ENCODE measurements around the gene TRUB2.
A peak's percentile ranks its signal among the peaks of the same experiment; 100 is the strongest.

TRUB2 gene, protein sequence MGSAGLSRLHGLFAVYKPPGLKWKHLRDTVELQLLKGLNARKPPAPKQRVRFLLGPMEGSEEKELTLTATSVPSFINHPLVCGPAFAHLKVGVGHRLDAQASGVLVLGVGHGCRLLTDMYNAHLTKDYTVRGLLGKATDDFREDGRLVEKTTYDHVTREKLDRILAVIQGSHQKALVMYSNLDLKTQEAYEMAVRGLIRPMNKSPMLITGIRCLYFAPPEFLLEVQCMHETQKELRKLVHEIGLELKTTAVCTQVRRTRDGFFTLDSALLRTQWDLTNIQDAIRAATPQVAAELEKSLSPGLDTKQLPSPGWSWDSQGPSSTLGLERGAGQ

DNA sequence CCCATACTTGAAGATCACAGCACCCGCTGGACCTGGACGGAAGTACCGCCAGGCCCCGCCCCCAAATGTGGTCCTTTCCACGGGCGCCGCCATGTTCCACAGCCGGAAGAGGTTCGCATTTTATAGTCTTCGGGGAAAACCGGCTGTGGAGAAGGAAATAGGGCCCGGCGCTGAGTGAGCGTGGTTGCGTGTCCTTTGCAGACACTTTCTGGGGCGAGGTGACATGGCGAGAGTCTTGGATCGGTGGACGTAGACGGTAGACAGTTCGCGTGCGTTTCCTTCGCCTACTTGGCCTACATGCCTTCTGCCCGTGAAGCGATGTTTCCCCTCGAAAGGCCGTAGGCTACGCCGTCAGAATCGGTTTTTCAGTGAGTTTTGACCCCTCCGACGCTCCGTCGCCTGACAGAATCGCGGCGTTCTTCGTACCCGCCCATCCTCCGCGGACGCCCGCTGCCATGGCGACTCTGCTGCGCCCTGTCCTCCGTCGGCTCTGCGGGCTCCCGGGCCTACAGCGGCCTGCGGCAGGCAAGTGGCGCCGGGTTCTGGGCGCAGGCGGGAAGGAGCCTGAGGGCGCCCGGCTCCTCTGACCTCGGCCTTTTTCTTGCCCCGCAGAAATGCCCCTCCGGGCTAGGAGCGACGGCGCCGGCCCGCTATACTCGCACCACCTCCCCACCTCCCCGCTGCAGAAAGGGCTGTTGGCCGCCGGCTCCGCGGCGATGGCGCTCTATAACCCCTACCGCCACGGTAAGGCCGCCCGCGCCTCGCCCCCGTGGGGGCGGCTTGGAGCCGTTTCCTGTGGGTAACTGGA lies at the start of gene TRUB2, which contains the start of gene COQ4:
Gene TRUB2, minus strand, starts transcription at position 44 of the 808 bp plus-strand sequence. Its CDS starts 39 bp downstream, at position 5.
Gene COQ4, plus strand, starts transcription at position 436 of the 808 bp plus-strand sequence. Its CDS starts 20 bp downstream, at position 456.
- DNase-seq: peak; percentile 96

DNA sequence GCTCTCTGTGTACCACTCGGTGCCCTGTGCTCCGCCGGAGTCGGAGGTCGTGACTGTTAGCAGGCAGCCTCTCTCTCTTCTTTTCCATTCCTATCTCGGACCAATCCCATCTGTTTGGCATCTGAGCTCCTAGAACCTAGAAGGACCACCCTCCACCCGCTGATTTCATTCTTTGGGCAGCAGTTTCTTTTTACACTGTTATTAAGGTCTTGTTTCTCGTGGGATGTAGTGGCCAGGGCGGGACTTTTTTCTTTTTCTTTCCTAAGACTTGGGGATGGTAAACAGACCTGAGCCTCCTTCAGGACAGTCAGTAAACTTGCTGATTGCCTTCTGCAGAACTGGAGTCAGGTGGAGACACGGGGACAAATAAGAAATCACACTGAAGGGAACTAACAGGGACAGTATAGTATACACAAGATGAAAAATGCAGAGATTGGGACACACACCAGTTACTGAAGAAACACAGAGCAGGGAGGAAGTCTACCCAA lies 49.4 kb upstream of the TRUB2 start:
- DNase-seq: no peak

DNA sequence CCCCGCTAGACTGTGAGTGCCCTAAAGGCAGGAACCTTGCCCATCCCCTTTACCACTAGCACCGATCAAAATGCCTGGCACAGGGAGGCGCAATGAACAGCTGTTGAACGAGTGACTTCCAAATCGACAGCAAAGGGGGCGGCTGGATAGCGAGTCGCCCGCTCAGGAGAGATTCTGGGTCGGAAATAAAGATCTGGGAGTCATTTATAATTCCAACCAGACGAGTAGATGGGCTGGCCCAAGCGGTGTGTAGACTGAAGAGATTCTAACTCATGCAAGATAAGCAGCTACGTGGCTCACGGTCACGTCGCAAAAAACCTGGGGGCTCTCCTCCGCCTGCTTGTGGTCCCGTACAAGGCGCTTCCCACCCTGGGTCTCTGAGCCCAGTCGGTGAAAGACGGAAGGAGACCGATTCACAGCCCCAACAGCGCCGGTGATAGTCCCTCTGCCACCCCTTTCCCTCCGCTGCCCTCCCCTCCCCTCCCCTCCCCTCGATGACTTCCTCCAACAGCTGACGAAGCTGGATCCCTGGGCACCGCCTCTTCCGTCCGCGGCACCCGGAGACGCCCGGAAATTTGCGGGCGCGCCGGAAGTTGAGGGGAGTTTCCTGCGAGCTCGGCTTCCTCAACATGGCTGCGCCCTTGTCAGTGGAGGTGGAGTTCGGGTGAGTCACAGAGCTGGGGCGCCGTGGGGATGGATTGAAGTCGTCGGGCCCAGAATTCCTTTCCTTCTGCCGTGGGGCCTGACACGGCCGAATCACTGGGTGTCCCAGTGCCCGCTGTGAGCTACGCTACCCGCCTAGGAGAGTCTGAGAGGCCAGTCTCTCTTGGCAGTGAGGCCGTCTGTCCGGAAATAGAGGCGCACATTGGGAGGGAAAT lies 48.7 kb upstream of the TRUB2 start, which contains the start of gene URM1:
Gene URM1, plus strand, starts transcription at position 623 of the 878 bp plus-strand sequence. Its CDS starts 7 bp downstream, at position 630.
- DNase-seq: peak; percentile 85

DNA sequence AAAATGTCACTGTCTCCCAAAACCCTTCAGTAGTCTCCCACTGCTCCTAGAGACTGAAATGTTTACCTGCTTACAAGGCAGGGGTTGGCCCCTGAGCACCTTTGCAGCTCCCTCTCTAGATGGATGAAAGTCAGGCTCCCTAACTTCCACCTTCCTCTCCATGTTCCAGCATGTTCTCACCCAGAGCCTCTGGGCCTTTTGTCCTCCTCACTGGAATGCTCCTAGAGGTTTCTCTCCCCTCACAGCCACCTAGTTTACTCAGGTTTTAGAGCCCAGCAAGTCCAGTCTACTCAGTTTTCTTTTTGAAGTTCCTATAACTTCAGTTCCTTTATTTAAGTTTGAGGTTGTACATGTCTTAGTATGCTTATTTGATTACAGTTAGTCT lies 48.1 kb upstream of the TRUB2 start:
- no peak for DNase-seq

DNA sequence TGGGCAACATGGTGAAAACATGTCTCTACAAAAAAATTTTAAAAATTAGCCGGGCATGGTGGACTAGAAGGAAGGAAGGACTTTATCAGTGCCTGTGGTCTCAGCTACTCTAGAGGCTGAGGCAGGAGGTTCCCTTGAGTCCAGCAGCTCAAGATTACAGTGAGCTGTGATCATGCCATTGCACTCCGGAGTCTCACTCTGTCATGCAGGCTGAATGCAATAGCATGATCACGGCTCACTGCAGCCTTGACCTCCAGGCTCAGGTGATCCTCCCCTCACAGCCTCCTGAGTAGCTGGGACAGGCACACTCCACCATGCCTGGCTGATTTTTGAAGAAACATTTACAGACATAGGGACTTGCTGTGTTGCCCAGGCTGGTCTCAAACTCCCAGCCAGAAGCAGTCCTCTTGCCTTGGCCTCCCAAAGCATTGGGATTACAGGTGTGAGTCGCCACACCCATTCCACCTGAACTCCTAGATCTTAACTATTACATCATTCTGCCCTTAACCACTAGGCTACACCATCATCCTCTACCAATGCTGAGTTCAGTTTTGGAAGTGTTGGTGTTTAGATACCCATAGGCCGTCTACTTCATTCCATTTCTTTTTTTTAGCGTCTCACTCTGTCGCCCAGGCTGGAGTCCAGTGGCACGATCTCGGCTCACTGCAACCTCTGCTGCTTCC lies 46.9 kb upstream of the TRUB2 start:
- no peak for DNase-seq

DNA sequence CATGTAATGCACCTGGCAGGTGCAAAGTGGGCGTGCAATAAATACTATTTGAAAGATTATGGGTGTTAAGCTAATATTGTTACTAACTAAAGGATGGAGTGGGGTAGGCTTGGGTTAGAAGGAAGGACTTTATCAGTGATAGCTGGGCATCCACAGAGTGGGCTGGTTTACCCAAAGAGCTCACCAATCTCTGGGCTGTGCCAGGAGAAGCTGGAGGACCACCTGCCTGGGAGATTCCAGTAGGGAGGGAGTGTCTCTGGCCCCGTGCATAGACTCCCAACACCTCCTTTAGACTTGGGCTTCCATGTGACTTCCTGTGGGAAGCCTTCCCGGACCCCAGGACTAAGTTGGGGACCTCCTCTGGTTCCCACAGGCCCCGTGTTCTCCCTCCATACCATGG lies 43.3 kb upstream of the TRUB2 start:
- DNase-seq: peak; percentile 59

DNA sequence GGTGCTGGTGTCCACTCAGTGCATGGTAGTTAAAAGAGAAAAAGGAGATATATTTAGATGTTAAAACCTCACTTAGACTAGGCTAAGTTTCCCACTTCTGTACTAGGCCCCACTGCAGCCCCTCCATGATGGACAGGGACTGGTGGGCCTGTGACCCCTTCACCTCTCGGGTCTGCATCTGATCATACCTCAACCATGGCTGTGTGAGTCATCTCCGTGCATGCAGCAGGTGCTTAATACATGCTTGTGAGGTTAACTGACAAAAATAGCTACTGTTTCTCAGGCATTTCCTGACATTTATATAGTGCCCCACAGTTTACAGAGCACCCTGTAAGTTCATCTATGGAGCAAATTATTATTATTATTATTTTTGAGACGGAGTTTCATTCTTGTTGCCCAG lies 40.5 kb upstream of the TRUB2 start:
- no peak for DNase-seq

DNA sequence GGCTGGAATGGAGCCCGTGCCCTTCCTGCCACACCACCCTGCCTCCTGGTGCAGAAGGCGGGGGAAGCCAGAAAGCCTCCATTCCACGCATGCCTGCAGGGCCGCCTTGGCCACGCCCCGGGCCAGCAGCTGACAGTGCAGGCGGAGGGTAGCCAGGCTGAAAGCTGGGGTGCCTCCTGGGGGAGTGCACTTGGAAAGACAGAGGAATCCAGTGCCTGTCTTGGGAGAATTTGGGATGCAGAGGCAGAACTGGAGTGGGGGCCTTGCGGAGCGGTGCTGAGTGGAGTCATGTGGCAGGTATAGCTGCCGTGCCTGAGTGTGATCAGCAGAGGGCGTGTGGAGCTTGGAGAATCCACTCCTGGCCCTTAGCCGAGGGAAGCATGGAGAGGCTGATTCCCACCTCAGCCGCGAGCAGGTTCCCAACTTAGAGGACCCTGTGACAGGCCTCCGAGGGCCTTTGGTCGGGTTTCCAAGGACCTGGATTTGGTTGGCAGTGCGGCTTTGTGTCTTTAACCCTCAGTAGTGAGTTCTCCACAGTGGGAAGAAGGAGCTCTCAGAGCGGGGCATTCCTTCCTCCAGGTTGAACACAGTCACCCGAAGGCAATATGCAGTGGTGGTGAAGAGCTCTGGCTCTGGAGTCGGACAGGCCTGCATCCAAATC lies 39.9 kb upstream of the TRUB2 start:
- peak; percentile 78 for DNase-seq

DNA sequence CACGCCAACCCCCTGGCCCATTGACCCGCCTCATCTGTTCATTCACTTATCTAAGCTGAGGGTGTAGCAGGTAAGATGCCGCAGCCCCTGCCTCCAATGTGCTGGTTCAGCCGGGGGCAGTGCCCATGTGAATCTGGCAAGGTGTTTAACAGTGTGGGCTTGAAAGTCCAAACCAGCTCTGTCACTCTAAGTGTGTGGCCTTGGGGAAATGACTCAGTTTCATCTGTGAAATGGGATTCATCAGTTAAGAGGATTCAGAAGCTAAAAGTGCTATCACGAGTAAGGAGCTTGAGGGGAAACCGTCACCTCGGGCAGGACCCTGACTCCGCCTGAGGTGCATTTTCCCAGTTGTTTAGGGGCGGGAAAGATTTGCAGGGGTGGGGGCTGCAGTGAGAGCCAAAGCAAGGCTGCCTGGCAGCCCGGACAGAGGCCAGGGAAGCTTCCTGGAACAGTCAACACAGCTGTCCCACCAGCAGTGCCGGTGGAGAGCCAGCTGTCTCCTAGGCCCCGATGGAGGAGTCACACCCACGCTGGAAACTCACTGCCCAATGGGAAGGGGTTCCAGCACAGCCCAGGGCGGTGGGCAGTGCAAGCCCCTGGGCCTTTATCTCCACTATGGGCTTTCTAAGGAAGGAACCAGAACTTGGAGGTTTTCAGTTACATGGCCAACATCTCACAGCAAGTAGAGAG lies 39.2 kb upstream of the TRUB2 start:
- peak; percentile 4 for DNase-seq

DNA sequence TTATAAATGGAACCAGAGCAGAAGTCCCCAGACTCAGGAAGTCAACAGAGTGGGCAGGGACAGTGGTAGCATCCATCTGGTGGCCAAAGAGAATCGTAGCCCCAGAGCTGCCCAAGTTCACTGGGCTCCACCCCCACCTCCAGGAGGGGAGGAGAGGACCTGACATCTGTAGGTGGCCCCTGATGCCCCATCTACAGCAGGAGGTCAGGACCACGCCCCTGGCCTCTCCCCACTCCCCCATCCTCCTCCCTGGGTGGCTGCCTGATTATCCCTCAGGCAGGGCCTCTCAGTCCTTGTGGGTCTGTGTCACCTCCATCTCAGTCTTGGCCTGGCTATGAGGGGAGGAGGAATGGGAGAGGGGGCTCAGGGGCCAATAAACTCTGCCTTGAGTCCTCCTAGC lies 38.6 kb upstream of the TRUB2 start:
- no peak for DNase-seq

DNA sequence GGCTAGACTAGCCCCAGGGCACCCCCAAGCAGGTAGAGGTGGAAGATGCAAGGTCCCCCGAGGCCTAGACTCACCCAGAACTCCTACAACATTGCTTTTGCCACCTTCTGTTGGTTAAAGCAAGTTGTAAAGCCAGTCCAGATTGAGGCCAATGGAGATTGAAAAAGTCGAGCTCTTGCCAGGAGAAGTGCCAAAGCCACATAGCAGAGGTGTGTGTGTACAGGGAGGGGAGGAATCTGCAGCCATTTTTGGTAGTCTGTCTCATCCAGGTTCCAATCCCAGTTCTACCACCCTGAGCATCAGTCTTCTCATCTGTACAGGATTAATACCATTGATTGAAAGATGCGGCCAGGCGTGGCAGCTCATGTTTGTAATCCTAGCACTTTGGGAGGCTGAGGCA lies 36.6 kb upstream of the TRUB2 start:
- no peak for DNase-seq

DNA sequence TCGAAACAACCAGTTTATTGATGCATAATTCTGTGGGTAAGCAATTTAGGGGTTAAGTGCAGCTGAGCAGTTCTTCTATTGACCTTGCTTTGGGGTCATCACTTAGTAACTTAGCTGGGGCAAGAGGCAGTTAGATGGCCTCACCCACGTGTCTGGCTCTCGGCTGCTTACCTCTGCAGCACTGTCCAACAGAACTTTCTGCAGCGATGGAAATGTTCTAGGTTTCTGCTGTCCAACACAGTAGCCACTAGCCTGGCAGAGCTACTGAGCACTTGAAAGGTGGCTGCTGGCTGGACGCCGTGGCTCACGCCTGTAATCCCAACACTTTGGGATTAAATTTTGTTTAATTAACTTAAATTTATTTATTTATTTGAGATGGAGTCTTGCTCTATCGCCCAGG lies 35.8 kb upstream of the TRUB2 start:
- DNase-seq: no peak

DNA sequence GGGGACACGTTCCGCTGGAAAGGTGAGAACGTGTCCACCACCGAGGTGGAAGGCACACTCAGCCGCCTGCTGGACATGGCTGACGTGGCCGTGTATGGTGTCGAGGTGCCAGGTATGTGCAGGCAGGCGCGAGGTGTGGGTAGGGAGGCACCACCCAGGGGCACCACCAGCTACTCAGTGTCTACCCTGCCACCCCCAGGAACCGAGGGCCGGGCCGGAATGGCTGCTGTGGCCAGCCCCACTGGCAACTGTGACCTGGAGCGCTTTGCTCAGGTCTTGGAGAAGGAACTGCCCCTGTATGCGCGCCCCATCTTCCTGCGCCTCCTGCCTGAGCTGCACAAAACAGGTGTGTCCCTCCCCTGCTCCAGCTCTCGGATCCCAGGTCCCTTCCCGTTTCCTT lies 33.2 kb upstream of the TRUB2 start:
- DNase-seq: no peak

DNA sequence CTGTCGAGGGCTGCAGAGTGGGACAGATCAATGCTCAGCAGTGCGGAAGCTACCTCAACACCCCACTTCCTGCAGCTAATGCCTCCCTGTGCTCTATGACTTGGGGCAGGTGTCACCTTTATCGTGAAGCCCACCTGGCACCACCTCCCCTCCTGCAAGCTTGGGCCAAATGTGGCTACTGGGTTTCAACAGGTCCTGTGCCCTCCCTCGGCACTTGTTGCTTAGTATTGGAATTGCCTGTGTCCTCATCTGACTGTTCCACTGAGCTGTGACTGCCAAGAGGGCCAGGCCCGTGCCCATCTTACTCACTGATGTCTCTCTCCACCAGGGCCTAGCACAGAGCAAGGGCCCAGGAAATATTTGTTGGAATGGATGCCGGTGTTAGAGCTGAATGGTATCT lies 27.5 kb upstream of the TRUB2 start:
- no peak for DNase-seq

DNA sequence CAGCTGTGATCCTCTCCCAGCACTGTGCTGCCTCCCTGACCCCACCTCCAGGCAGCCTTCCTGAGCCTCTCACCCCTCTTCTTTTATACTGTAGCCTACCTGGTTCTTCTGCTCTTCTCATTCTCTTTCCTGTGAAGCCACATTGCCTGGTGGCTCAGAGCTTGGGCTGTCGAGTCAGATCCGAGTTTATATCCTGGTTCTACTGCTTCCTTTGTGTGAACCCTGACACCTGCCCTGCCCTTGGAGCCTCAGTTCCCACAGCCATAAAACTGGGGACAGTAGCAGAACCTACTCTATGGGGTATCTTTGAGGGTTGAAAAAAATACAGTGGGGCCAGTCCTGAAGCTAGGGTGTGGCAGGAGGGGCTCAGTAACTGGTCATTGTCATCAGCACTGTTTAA lies 26.9 kb upstream of the TRUB2 start:
- no peak for DNase-seq

DNA sequence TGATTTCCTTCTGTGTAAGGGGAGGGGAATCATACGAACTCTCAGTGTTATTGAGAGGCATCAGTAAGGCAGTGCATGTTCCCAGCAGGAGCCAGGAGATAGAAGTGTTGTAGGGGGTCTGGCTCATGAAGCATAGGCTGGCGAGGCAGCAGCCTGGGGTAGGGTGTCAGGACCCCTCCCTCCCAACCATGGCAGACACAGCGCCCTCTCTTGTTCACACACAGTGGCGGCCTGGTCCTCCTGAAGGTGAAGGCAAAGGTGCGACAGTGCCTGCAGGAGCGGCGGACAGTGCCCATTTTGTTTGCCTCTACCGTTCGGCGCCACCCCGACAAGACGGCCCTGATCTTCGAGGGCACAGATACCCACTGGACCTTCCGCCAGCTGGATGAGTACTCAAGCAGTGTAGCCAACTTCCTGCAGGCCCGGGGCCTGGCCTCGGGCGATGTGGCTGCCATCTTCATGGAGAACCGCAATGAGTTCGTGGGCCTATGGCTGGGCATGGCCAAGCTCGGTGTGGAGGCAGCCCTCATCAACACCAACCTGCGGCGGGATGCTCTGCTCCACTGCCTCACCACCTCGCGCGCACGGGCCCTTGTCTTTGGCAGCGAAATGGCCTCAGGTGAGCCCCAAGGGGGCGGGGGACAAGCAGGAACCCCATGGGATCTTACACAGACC lies 22.8 kb upstream of the TRUB2 start:
- DNase-seq: no peak

DNA sequence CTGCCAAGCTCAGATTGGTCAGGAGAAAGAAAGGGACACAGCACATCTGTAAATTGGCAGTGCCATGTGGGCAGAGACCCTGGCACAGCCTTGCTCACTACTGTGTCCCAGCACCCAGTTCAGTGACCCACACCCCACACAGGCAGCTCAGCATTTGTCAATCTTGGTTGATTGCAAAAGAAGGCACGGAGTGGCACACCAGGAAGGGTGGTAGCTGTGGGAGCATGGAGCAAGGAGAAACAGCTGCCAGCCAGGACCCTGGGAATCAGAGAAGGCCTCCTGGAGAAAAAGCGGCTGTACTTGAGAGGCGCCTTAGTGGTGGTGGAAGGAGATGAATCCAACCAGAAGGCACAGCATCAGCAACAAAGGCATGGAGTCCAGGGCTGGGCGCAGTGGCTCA lies 21.6 kb upstream of the TRUB2 start:
- no peak for DNase-seq

DNA sequence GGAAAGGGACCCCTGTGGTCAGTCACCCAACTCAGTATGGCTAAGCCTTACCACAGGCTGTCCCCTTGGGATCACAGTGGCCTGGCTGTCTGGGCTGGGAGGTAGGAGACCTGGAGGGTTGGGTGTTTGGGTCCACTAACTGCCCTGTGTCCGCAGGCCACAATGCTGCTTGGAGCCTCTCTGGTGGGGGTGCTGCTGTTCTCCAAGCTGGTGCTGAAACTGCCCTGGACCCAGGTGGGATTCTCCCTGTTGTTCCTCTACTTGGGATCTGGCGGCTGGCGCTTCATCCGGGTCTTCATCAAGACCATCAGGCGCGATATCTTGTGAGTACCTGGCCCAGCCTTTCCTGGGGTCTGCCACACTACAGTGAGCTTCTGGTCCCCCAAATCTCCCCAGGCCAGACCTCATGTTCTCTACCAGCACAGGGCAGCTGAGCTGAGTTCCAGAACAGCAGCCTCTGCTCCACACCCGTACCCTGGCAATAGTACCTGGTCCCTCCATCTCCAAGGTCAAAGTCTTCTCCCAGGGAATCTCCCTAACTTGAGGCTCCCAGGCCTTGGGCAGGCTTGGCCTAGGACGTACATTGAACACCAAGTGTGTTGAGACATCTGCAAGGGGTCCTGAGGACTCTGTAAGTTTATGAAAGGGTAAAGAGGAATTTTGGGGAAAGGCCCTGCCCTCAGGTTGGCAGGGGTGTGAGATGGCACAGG lies 20.9 kb upstream of the TRUB2 start:
- DNase-seq: no peak

DNA sequence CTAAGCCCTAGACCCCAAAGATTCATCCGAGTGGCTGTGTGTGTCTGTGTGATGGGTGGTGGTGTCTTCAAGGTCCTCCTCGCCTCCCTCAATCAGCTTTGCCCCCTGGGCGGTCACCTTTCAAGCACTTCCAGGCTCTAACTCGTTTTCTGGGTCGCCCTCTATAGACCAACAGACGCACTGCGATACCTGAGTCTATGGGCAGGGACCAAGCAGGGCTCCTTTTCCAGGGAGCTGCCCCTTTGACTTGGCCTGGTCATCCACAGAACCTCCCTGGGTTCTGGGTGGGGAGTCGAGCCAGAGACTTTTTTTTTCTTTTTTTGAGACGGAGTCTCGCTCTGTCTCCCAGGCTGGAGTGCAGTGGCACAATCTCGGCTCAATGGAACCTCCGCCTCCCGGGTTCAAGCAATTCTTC lies 19.2 kb upstream of the TRUB2 start:
- peak; percentile 58 for DNase-seq
